HG02571 (cell line): ENCODE measurements around the gene MUC13.
"Not testable (repeated sequence)": the region's sequence is repeated elsewhere in the genome, so short reads cannot be mapped to it uniquely, and the experiment has no call there.

ENCODE experiments used
- ATAC-seq: cut with Tn5 transposase; IDR thresholded peaks from one replicate; pipeline ENCODE4 v1.9.1; 2021; ENCODE audit warnings: mild to moderate bottlenecking, moderate library complexity; ENCODE audit not compliant: unreplicated experiment

Gene MUC13

DNA sequence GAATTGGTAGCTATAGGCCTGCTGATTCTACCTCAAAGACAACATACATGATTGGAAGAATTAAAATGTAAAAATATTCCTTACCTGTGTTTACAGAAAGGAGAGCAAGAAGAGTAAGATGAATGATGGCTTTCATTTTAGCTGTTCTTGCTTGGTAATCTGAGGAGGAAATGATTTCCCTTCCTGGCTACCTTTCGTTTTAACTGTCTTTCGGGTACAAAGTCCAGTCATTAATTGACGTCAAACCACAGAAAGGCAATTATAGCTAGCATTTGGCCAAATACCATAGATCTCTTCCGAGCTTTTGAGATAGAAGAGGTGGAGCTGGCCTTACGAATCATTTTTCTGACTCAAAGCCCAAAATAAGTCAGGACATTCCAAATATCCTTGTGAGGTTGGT is at the start of gene MUC13:
MUC13 (minus strand) TSS at position 175 of the 400 bp plus-strand sequence; CDS start at position 136, 39 bp downstream.
- ATAC-seq = no peak

DNA sequence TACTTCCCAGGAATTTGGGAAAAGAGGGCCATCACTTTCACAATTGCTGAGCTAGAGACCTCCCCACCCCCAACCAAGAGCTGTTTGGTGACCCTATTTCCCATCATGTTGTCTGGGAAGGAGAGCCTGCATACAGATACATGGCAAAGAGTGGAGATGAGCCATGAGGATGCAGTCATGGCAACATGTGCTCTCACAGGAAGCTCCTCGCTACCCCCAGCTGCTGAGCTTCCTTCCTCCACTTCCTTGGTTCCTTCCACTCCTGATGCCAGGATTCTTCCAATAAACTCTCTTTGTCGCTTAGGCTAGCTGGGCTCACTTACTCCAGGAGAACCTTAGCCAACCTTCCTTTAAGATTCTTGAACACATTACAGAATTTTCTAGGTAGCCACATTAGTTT is 48.3 kb upstream of the MUC13 start:
- no peak for ATAC-seq

DNA sequence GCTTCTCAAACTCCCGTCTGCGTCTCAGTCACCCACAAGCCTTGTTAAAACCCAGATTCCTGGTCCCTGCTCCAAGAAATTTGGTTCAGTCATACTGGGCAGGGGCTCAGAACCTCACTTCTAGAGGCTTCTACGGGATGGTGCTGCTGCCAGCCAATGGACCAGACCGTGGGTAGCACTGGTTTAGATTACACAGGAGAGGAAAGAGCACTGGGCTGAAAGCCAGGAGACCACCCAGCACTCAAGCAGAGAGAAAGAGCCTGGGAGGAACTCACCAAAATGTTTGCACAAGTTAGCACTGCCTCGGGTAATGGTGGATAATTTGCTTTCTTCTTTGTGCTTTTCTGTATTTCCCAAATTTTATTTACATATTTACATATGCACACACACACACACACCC is 46.9 kb upstream of the MUC13 start:
- ATAC-seq = no peak

- no peak for ATAC-seq
These were observed 44.1 kb upstream of the MUC13 start for GRCh38 chr3:124978627-124979026.

DNA sequence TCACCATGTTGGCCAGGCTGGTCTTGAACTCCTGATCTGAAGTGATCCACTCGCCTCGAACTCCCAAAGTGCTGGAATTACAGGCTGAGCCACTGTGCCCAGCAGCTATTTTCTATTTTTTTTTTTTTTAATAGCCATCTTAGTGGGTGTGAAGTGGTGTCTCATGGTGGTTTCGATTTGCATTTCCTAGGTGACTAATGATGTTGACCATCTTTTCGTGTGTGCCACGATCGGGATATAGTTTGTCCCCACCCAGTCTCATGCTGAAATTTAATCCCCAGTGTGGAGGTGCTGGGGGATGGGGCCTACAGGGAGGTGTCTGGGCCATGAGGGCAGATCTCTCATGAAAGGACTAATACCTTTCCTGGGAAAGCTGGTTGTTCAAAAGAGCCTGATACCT is 41.8 kb upstream of the MUC13 start:
- no peak for ATAC-seq

- ATAC-seq = no peak
These were observed 40.1 kb upstream of the MUC13 start for GRCh38 chr3:124974691-124975090.

DNA sequence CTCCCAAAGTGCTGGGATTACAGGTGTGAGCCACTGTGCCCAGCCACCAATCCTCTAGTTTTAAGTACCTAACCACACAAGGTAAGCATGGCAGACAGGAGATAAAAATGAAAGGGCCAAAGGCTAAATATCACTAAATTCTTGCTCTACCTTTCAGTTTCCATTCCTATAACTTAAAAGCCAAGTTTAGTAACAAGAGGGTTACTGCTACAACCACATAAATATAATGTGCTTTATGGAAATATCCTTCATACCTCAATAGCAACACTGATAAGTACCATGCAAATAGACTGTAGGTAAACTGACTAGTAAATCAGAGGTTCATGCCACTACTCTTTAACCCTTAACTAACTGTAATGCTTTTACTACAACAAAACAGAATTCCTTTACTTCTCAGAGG is 38.7 kb upstream of the MUC13 start:
- ATAC-seq = no peak

GRCh38 chr3:124972457-124972856 is 37.9 kb upstream of the MUC13 start:
- ATAC-seq = no peak

DNA sequence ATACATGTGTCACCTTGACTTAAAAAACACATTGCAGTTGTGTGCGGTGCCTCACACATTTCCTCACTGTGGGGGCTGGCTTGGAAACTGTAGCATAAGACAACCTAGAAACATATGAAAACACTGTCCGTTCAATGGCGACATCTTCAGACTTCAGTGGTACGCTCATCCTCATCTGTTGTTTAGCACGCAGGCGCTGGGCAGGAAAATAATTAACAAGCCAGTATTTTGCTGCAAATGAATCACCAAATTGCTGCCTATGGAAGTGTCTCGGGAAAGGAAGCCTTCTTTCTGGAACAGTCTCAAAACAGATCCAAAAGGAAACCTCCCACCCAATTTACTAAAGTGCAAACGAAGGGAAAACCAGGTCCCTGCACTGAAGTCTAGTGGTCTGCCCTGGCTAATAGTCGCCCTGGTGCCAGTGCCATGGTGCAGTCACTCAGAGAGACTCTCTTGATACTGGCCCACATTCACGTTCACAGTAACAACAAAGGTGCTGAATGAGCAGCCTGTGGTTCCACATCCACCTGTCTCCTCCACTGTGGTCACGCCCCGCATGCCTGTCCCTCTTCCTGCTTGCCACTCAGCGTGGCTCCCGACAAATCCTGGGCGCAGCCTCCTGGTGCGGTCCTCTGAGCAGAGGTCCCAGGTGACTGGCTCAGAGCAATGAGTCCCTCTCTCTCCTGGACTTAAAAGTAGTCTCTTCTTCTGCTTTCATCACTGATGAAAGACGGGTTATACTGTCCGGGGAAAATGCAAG is 35.6 kb upstream of the MUC13 start:
- no peak for ATAC-seq

- ATAC-seq = no peak
These were observed 34.6 kb upstream of the MUC13 start for GRCh38 chr3:124969190-124969589.

DNA sequence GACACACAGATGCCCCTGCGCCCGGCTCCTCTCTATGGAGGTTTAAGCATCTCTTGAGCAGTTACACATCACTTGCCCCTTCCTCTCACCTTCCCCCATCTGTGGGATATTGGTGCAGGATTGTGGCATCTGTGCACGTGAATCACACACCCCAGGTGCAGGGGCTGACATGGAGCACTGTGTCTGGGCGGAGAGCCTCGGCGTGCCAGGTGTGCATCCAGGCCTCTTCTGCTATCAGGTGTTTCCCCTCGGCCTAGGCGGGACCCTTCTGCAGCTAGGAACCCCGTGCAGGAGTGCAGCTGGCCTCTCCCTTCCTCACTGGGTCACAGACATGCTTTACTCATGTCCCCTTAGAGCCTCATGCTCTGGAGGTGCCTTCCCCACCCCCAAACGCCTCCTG is 33.4 kb upstream of the MUC13 start:
- ATAC-seq = no peak

DNA sequence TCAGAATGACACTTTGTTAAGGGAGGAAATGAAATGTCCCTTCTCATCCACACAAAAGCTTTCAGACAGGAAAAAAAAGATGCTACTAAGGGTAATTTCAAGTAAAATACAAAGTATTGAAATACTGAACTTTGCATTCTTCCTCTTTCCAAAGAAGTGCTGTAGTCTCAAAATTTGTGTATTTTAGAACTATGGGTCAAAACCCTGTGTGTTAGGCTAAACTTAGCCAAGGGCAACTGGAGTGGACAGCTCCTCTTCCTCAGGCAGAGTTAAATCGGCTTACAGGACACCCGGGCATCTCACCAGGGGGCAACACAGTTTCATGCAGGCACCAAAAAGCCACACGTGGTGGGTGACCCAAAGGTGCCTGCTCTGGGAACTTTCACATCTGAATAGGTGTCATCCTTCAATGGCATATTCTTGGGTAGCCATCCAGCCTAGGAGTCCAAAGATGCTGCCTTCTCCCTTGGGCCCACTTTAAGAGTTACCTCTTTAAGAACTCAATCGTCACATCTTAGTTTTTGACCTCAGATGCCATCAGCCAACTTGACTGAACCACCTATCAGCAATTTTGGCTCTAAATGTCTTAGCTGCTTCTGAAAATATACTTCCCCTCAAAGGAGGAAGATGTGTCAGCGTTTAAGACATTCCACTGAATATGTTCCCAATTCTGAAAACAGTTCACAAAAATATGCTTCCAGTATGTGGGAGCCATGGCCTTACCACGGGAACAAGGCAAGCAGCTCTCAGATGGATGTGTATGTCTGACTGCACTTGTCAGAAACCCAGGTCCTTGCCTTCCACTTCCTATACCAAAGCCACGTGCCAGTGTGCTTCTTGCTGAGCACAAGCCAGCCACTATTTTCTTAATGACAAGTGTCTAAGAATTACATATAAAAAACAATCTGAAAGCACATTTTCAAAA is 32.2 kb upstream of the MUC13 start:
- ATAC-seq = no peak

GRCh38 chr3:124965413-124965812 is 30.9 kb upstream of the MUC13 start:
- ATAC-seq = no peak

DNA sequence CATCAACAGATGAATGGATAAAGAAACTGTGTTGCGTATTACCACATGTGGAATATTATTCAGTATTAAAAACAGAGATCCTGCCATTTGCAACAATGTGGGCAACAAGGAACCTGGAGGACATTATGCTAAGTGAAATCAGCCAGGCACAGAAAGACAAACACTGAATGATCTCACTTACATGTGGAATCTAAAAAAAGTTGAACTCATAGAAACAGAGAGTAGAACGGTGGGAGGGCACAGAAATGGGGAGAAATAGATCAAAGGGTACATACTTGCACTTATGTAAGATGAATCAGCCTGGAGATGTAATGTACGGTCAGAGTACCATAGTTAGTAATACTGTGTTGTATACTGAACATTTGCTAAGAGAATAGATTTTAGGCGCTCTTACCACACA is 29.8 kb upstream of the MUC13 start:
- no peak for ATAC-seq

DNA sequence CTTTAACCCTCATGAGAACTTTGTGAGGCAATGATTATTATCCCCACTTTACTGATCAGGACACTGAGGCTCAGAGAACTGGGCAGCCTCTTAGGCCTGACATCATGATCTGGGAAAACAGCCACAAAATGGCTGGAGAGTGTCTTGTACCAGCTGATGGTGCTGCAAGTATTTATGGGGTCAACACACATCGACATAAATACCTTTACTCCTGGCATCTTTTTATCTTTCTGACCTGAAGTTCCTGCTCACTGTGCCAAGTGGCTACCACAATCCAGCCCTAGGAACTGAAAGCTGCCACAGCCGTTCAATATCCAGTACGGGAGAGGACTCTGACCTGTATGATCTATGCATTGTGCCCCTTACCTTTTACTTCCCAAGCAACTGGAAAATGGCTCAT is 29.2 kb upstream of the MUC13 start:
- ATAC-seq = no peak

DNA sequence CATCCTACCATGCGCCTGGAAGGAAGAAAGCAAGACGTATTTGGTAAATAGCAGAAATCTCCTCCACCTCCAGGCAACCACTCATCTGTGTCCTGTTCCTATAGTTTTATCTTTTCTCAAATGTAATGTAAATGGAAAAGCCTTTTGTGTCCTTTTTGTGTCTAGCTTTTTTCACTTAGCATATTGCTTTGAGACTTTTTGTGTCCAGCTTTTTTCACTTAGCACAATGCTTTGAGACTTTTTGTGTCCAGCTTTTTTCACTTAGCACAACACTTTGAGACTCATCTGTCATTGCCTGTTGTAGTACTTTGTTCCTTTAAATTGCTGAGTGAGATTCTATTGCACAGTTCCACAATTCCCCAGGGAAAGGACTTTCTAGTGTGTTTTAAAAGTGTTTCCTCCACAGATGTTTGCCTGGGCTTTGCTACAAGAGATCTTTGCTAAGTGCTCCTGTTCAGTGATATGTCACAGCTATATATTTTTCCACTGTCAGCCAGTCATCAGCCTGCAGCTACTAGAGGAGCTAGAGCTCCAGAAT is 27.9 kb upstream of the MUC13 start:
- no peak for ATAC-seq

- ATAC-seq = no peak
These were observed 26.1 kb upstream of the MUC13 start for GRCh38 chr3:124960698-124961097.

- ATAC-seq = no peak
These were observed 25.6 kb upstream of the MUC13 start for GRCh38 chr3:124960105-124960504.

GRCh38 chr3:124957951-124958350 is 23.4 kb upstream of the MUC13 start:
- not testable (repeated sequence) for ATAC-seq

- no peak for ATAC-seq
These were observed 17.8 kb upstream of the MUC13 start for GRCh38 chr3:124952282-124952855.

- ATAC-seq = no peak
These were observed 17.1 kb upstream of the MUC13 start for GRCh38 chr3:124951511-124952281.
